Endothelial cell of umbilical vein (primary cell): ENCODE results near the gene IRF3. TPM values are rescaled to one million over a fixed set of nuclear protein-coding genes. Genes with fewer than 3 reads are reported as not detected.

Experiments
- BruUV-seq: library from RNA; stranded (reverse); fragments of 400-500 nt; replicated peaks from 2 replicates; lab custom pipeline; 2021; lab: Mats Ljungman, UMichigan
- CTCF ChIA-PET: fragments of 300-600, 350-600 bp; sonication (Branson Sonifier 250); formaldehyde crosslinking; loops from one replicate; lab custom pipeline; 2021; ENCODE audit warnings: antibody characterized with exemption, inconsistent platforms; lab: Charles Lee
- POLR2A ChIA-PET: fragments of 300-600, 350-600 bp; sonication (Branson Sonifier 250); formaldehyde crosslinking; loops from one replicate; lab custom pipeline; 2021; ENCODE audit warnings: antibody characterized with exemption, inconsistent platforms; lab: Charles Lee
- DNase-seq: peaks from one replicate; pipeline ENCODE4 v3.0.0-alpha.2; 2011; ENCODE audit warnings: low read depth, low spot score
- FAIRE-seq: peaks from 2 replicates; lab custom pipeline; 2011; peaks lifted over from hg19 to GRCh38; lab: Jason Lieb, UNC
- H2AFZ ChIP-seq: 2 replicates; pipeline ENCODE4 v1.6.0; 2012; ENCODE audit warnings: low read depth, low read length, control low read depth, inconsistent platforms
- H3K27ac ChIP-seq: 2 replicates; pipeline ENCODE4 v1.5.1; 2011; ENCODE audit warnings: low read depth, mild to moderate bottlenecking, control low read depth, low read length, moderate library complexity; ENCODE audit not compliant: insufficient read depth
- H3K27me3 ChIP-seq, 2 experiments: 2 replicates each; pipeline versions ENCODE4 v1.6.0 to v1.6.1; 2011; ENCODE audit warnings: low read length in 2 of 2, mixed read lengths in 1 of 2; ENCODE audit not compliant: control insufficient read depth in 2 of 2, insufficient read depth in 2 of 2
- H3K36me3 ChIP-seq, 2 experiments: 2 replicates in 1 of 2; 3 replicates in 1 of 2; pipeline ENCODE4 v1.5.1; 2011; ENCODE audit warnings: low read length in 2 of 2, mild to moderate bottlenecking in 1 of 2, moderate library complexity in 1 of 2; ENCODE audit not compliant: control insufficient read depth in 2 of 2, insufficient read depth in 2 of 2; ENCODE audit errors: extremely low read depth in 1 of 2
- H3K4me1 ChIP-seq: 3 replicates; pipeline ENCODE4 v1.5.1; 2011; ENCODE audit warnings: mild to moderate bottlenecking, low read length; ENCODE audit not compliant: control insufficient read depth, insufficient read depth; ENCODE audit errors: extremely low read depth
- H3K4me2 ChIP-seq: 2 replicates; pipeline ENCODE4 v1.6.1; 2011; ENCODE audit warnings: low read length, control low read depth, mixed read lengths; ENCODE audit not compliant: insufficient read depth
- H3K4me3 ChIP-seq, 3 experiments: fragments of 200-600 bp in 1 of 3; sonication (generic), shearing (Covaris generic) in 1 of 3; replicated peaks in 1 of 3; 2 replicates each; pipeline ENCODE4 v1.5.1; 2011 to 2016; ENCODE audit warnings: control low read depth in 3 of 3, low read length in 3 of 3, mild to moderate bottlenecking in 2 of 3, inconsistent platforms in 1 of 3, low read depth in 1 of 3, moderate library complexity in 1 of 3; ENCODE audit not compliant: insufficient read depth in 1 of 3
- H3K79me2 ChIP-seq: 2 replicates; pipeline ENCODE4 v1.6.0; 2012; ENCODE audit warnings: low read length, inconsistent platforms; ENCODE audit not compliant: control insufficient read depth, insufficient read depth
- H3K9ac ChIP-seq: replicated peaks from 2 replicates; pipeline ENCODE3; 2011; ENCODE audit warnings: low read length, control low read depth; ENCODE audit not compliant: insufficient read depth; ENCODE audit errors: extremely low read depth
- H3K9me1 ChIP-seq: replicated peaks from 3 replicates; pipeline ENCODE4 v1.6.0; 2011; ENCODE audit warnings: mild to moderate bottlenecking, low read length; ENCODE audit not compliant: control insufficient read depth, insufficient read depth; ENCODE audit errors: extremely low read depth
- H3K9me3 ChIP-seq: replicated peaks from 2 replicates; pipeline ENCODE4 v1.5.1; 2012; ENCODE audit warnings: low read length, inconsistent platforms; ENCODE audit not compliant: control insufficient read depth, insufficient read depth
- H4K20me1 ChIP-seq: replicated peaks from 2 replicates; pipeline ENCODE3; 2011; ENCODE audit warnings: mild to moderate bottlenecking, low read length; ENCODE audit not compliant: control insufficient read depth, insufficient read depth; ENCODE audit errors: extremely low read depth
- EZH2 ChIP-seq: IDR thresholded peaks from 2 replicates; pipeline ENCODE4 v1.6.1; 2012; ENCODE audit warnings: borderline replicate concordance, low read depth, mild to moderate bottlenecking, moderate library complexity, low read length, inconsistent platforms; ENCODE audit not compliant: severe bottlenecking
- FOS ChIP-seq: IDR thresholded peaks from 2 replicates; pipeline ENCODE4 v1.6.1; 2011; ENCODE audit warnings: mild to moderate bottlenecking, low read length, moderate library complexity, borderline replicate concordance; ENCODE audit not compliant: insufficient read depth
- GATA2 ChIP-seq: IDR thresholded peaks from 2 replicates; pipeline ENCODE4 v1.7.0; 2011; ENCODE audit warnings: low read depth, mild to moderate bottlenecking, moderate library complexity, mixed read lengths, low read length; ENCODE audit not compliant: insufficient read length, insufficient read depth
- JUN ChIP-seq: IDR thresholded peaks from 2 replicates; pipeline ENCODE4 v1.6.1; 2011; ENCODE audit warnings: borderline replicate concordance, low read depth; ENCODE audit not compliant: insufficient read length, insufficient read depth
- POLR2AphosphoS5 ChIP-seq: IDR thresholded peaks from 2 replicates; pipeline ENCODE4 v1.6.1; 2012; ENCODE audit warnings: low read depth, mild to moderate bottlenecking, control low read depth, low read length, moderate library complexity; ENCODE audit not compliant: insufficient read depth
- dilution Hi-C: fragments of 300-500 bp; cut with MboI; formaldehyde crosslinking; loops from one replicate; pipeline ENCODE4 v1.15.0; 2019; ENCODE audit warnings: low sequenced_read_pairs; ENCODE audit not compliant: extremely low pct_ligation_motif_present
- intact Hi-C: fragments of 100-400 bp; cut with micrococcal nuclease; formaldehyde crosslinking; loops from one replicate; pipeline ENCODE4 v1.10.0; 2022
- polyA plus RNA-seq, 4 experiments: library from polyadenylated mRNA; depleted of rRNA in 3 of 4; stranded (reverse) in 3 of 4; unstranded in 1 of 4; fragments of >200 nt; gene quantifications; 2 replicates each; pipeline versions ENCODE4 v1.2.1 to v1.2.3, GENCODE V29; 2011 to 2012; ENCODE audit warnings: missing spikeins in 1 of 4
- total RNA-seq: library from RNA; stranded (reverse); gene quantifications from 2 replicates; pipeline ENCODE4 v1.2.3, GENCODE V29; 2021
- TF ChIP-seq, protein P1 (sequence below), 2 donors: IDR thresholded peaks; 1 replicate in 1 of 2; 2 replicates in 1 of 2; pipeline ENCODE4 v1.5.1; 2011; ENCODE audit warnings: low read length in 2 of 2, mild to moderate bottlenecking in 2 of 2, moderate library complexity in 2 of 2, control low read depth in 1 of 2, inconsistent platforms in 1 of 2, low read depth in 1 of 2; ENCODE audit not compliant: insufficient read depth in 1 of 2; ENCODE audit errors: extremely low read depth in 1 of 2

The IRF3 gene
- total and polyA plus RNA-seq, 2 donors (not counting 3 experiments of a cell fraction or from before 2014, with no cell fraction given), result 64.8 to 73.5 TPM

DNA sequence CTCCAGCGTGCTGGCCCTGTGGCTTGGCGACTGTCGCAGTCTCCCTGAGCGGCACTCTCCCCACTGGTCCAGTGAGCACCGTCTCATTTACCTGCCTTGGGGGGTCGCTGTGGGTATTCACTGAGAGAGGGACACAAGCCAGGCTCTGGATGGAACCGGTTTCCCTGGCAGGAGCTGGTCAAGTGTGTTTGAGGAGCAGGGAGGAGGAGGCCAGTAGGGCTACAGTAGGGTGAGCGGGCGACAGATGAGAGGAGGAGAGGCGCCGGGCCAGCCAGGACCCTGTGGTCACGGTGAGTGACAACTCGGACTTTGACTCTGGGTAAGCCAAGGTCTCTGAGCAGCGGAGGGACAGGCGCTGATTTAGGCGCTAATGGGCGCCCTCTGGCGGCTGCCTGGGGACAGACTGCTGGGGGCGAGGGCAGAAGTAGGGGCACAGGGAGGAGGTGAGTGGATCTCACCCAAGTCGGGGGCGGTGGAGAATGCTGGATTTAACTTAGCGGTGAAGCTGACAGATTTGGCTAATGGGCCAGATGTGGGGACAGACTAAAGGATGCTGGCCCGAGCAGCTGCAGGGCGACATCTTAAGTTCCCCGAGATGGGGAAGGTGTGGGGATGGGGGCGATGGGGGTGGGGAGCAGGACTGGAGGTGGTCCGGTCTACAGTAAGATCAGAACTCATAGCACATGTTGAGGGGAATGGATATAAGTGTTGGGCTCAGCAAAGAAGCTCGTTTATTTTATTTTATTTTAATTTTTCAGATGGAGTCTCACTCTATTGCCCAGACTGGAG, 6.7 kb upstream of the IRF3 start:
- CTCF ChIA-PET, result interaction anchor here (0.7 to 2.9 kb wide), 14 partner anchors 8 to 169 kb away, joined by 3 to 10 read pairs (median 4); partner anchors contain the start of genes RRAS and SCAF1
- no peaks in the 10 kb centered on the region for H3K27me3 ChIP-seq
- peaks cover 5% of the 10 kb centered on the region for H3K4me1 ChIP-seq
- no TSS peak for BruUV-seq
- H3K4me2 ChIP-seq, result peak overlapping the region; percentile 19
- no peaks in the 10 kb centered on the region for H4K20me1 ChIP-seq
- H3K4me3 ChIP-seq, result peak overlapping the region in 1 of 3 experiments; percentile 26
- dilution Hi-C loops, result no loop called here
- DNase-seq (peak; percentile 81), FAIRE-seq (peak; percentile 93)
- no peak overlapping the region for H3K27ac ChIP-seq
- H3K9me1 ChIP-seq, result no peaks in the 10 kb centered on the region
- H3K36me3 ChIP-seq, result no peaks in the 10 kb centered on the region
- H2AFZ ChIP-seq, result peak overlapping the region; percentile 82
- H3K9ac ChIP-seq, result peak overlapping the region; percentile 18
- POLR2A ChIA-PET, result no interaction called here
- H3K79me2 ChIP-seq, result peaks cover 4% of the 10 kb centered on the region
- TF ChIP-seq EZH2 (no peak), GATA2 (no peak), JUN (no peak), POLR2AphosphoS5 (no peak), FOS (no peak)
- TF ChIP-seq, protein P1, sequence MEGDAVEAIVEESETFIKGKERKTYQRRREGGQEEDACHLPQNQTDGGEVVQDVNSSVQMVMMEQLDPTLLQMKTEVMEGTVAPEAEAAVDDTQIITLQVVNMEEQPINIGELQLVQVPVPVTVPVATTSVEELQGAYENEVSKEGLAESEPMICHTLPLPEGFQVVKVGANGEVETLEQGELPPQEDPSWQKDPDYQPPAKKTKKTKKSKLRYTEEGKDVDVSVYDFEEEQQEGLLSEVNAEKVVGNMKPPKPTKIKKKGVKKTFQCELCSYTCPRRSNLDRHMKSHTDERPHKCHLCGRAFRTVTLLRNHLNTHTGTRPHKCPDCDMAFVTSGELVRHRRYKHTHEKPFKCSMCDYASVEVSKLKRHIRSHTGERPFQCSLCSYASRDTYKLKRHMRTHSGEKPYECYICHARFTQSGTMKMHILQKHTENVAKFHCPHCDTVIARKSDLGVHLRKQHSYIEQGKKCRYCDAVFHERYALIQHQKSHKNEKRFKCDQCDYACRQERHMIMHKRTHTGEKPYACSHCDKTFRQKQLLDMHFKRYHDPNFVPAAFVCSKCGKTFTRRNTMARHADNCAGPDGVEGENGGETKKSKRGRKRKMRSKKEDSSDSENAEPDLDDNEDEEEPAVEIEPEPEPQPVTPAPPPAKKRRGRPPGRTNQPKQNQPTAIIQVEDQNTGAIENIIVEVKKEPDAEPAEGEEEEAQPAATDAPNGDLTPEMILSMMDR (IDR thresholded peaks at IDR 0.05; ENCODE audit: extremely low read depth in 1 of 2, insufficient read depth in 1 of 2, low read depth in 1 of 2, low read length in 2 of 2), result peak; percentile 95 to 97
- intact Hi-C loops, result loop anchor here (1.0 to 2.0 kb wide), 2 partner anchors 82 to 170 kb away; no protein-coding TSS in a partner anchor
- no peaks in the 10 kb centered on the region for H3K9me3 ChIP-seq
